ENCODE results near the gene GNB1L. TPM values are rescaled to one million over a fixed set of nuclear protein-coding genes. Genes with fewer than 3 reads are reported as not detected.

The GNB1L gene
- total and polyA plus RNA-seq, 7 experiments from 2014 or later: 4.2 to 20.8 (median 10.6) TPM

- Histone ChIP-seq H3K27me3 (ENCODE audit: control insufficient read depth in 2 of 2, insufficient read depth in 2 of 2, low read length in 2 of 2) (no peaks in the 10 kb centered on the region), H3K36me3 (ENCODE audit: control insufficient read depth in 2 of 3, insufficient read depth in 3 of 3, low read length in 3 of 3) (no peaks in the 10 kb centered on the region), H3K4me1 (ENCODE audit: control insufficient read depth in 2 of 2, insufficient read depth in 2 of 2, low read length in 2 of 2) (no peaks in the 10 kb centered on the region), H3K4me3 (ENCODE audit: low read length) (no peak overlapping the region), H3K27ac (ENCODE audit: low read depth, low read length) (no peak overlapping the region), H3K9me3 (ENCODE audit: control insufficient read depth in 2 of 3, low read length in 3 of 3) (no peaks in the 10 kb centered on the region)
- Mint-ChIP-seq H3K36me3 (no peaks in the 10 kb centered on the region), H3K27me3 (peaks cover 0 to under 1% (median under 1%) of the 10 kb centered on the region in 5 donors), H3K9me3 (no peaks in the 10 kb centered on the region), H3K27ac (no peak overlapping the region), H3K4me3 (no peak overlapping the region), H3K4me1 (peaks cover 0 to 3% (median 0%) of the 10 kb centered on the region in 7 donors)
- POLR2A ChIA-PET: no interaction called here
- ATAC-seq: no peak
- DNase-seq: no peak
- intact Hi-C loops (cut with micrococcal nuclease): no loop called here
- CTCF ChIA-PET: no interaction called here
Measured at GRCh38 chr22:19747551-19747950, 107.1 kb downstream of the GNB1L start.

GRCh38 chr22:19746726-19747125, 107.9 kb downstream of the GNB1L start:
- no peaks in the 10 kb centered on the region for H3K9me3 Mint-ChIP-seq
- no peak overlapping the region for H3K4me3 Mint-ChIP-seq

DNA sequence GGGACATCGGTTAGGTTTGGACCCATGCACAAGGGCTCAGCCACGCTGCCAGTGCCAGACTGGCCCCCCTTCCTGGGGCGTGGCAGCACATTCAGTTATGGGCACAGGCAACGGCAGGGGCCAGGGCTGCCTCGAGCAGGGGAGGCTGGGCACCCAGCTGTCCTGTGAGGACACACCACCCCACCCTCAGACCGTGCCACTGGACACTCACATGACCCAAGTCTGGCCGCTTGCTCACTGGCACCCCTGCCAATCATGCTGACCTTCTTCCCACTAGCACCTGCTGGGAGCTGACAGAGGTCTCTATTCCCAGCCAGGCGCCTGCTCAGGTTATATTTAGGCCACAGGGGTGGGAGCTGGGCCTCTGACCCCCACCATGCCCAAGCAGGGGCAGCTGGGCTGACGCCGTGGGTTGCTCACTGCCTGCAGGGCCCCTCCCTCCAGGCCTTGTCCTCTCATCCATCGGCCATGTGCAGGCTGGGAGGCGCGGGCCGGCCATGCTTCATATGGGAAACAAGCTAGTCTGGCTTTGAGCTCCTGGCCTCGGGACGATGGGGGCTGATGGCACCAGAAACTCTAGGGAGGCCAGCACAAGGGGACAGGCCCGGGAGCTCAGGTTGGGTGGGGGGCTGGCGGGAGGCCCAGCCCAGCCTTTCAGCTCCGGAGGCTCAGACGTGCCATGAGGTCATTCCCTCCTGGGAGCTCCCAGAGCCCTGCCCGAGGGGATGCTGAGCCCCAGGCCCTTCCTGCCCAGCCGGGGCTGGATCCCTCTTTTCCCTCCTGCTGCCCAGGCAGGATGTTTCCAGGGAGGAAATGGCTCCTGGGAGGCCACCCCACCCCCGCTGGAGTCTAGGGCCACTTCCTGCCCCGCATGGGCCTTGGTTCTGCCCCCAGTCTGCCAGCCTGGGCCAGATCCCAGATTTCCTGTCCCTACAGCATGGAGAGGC, 109.2 kb downstream of the GNB1L start:
- ChIA-PET POLR2A (no interaction called here), CTCF (interaction anchor here (0.8 to 1.3 kb wide), 2 partner anchors 12 to 15 kb away, joined by 3 read pairs; no protein-coding TSS in a partner anchor)
- Histone ChIP-seq H3K27me3 (ENCODE audit: control insufficient read depth in 2 of 2, insufficient read depth in 2 of 2, low read length in 2 of 2) (no peaks in the 10 kb centered on the region), H3K9me3 (ENCODE audit: control insufficient read depth in 2 of 3, low read length in 3 of 3) (no peaks in the 10 kb centered on the region), H3K36me3 (ENCODE audit: control insufficient read depth in 2 of 3, insufficient read depth in 3 of 3, low read length in 3 of 3) (no peaks in the 10 kb centered on the region), H3K27ac (ENCODE audit: low read depth, low read length) (no peak overlapping the region), H3K4me3 (ENCODE audit: low read length) (no peak overlapping the region), H3K4me1 (ENCODE audit: control insufficient read depth in 2 of 2, insufficient read depth in 2 of 2, low read length in 2 of 2) (no peaks in the 10 kb centered on the region)
- Mint-ChIP-seq H3K4me1 (peaks cover 0 to 3% (median 0%) of the 10 kb centered on the region in 7 donors), H3K4me3 (no peak overlapping the region), H3K9me3 (no peaks in the 10 kb centered on the region), H3K27me3 (no peaks in the 10 kb centered on the region), H3K27ac (no peak overlapping the region), H3K36me3 (no peaks in the 10 kb centered on the region)
- intact Hi-C loops (cut with micrococcal nuclease): no loop called here
- DNase-seq (no peak), ATAC-seq (no peak)

More at GRCh38 chr22:19746726-19747125, 107.9 kb downstream of the GNB1L start:
- ATAC-seq: no peak
- intact Hi-C loops (cut with micrococcal nuclease): no loop called here
- H3K36me3 ChIP-seq (ENCODE audit: control insufficient read depth in 2 of 3, insufficient read depth in 3 of 3, low read length in 3 of 3): no peaks in the 10 kb centered on the region
- no peak for DNase-seq
- ChIA-PET CTCF (no interaction called here), POLR2A (no interaction called here)
- no peaks in the 10 kb centered on the region for H3K4me1 ChIP-seq (ENCODE audit: control insufficient read depth in 2 of 2, insufficient read depth in 2 of 2, low read length in 2 of 2)
- H3K4me3 ChIP-seq (ENCODE audit: low read length): no peak overlapping the region
- Mint-ChIP-seq H3K4me1 (peaks cover 0 to 3% (median 0%) of the 10 kb centered on the region in 7 donors), H3K27me3 (no peaks in the 10 kb centered on the region), H3K36me3 (no peaks in the 10 kb centered on the region), H3K27ac (no peak overlapping the region)
- H3K27ac ChIP-seq (ENCODE audit: low read depth, low read length): no peak overlapping the region
- no peaks in the 10 kb centered on the region for H3K9me3 ChIP-seq (ENCODE audit: control insufficient read depth in 2 of 3, low read length in 3 of 3)
- H3K27me3 ChIP-seq (ENCODE audit: control insufficient read depth in 2 of 2, insufficient read depth in 2 of 2, low read length in 2 of 2): no peaks in the 10 kb centered on the region

- Mint-ChIP-seq H3K9me3 (no peaks in the 10 kb centered on the region), H3K27me3 (no peaks in the 10 kb centered on the region), H3K36me3 (no peaks in the 10 kb centered on the region), H3K4me3 (no peak overlapping the region), H3K4me1 (peaks cover 0 to 3% (median 0%) of the 10 kb centered on the region in 7 donors), H3K27ac (peak overlapping the region in 1 of 9 donors; percentile 20)
- Histone ChIP-seq H3K36me3 (ENCODE audit: control insufficient read depth in 2 of 3, insufficient read depth in 3 of 3, low read length in 3 of 3) (no peaks in the 10 kb centered on the region), H3K4me1 (ENCODE audit: control insufficient read depth in 2 of 2, insufficient read depth in 2 of 2, low read length in 2 of 2) (no peaks in the 10 kb centered on the region), H3K4me3 (ENCODE audit: low read length) (no peak overlapping the region), H3K27ac (ENCODE audit: low read depth, low read length) (no peak overlapping the region), H3K27me3 (ENCODE audit: control insufficient read depth in 2 of 2, insufficient read depth in 2 of 2, low read length in 2 of 2) (no peaks in the 10 kb centered on the region), H3K9me3 (ENCODE audit: control insufficient read depth in 2 of 3, low read length in 3 of 3) (no peaks in the 10 kb centered on the region)
- intact Hi-C loops (cut with micrococcal nuclease): no loop called here
- ATAC-seq (no peak), DNase-seq (no peak)
- ChIA-PET CTCF (interaction anchor here (0.8 kb wide), 1 partner anchor 13 kb away, joined by 3 read pairs; no protein-coding TSS in a partner anchor), POLR2A (no interaction called here)
Measured at GRCh38 chr22:19744350-19745006, 110.2 kb downstream of the GNB1L start.

- Histone ChIP-seq H3K9me3 (ENCODE audit: control insufficient read depth in 2 of 3, low read length in 3 of 3) (no peaks in the 10 kb centered on the region), H3K4me1 (ENCODE audit: control insufficient read depth in 2 of 2, insufficient read depth in 2 of 2, low read length in 2 of 2) (no peaks in the 10 kb centered on the region), H3K36me3 (ENCODE audit: control insufficient read depth in 2 of 3, insufficient read depth in 3 of 3, low read length in 3 of 3) (no peaks in the 10 kb centered on the region), H3K27me3 (ENCODE audit: control insufficient read depth in 2 of 2, insufficient read depth in 2 of 2, low read length in 2 of 2) (no peaks in the 10 kb centered on the region), H3K4me3 (ENCODE audit: low read length) (no peak overlapping the region), H3K27ac (ENCODE audit: low read depth, low read length) (no peak overlapping the region)
- POLR2A ChIA-PET: no interaction called here
- Mint-ChIP-seq H3K4me3 (no peak overlapping the region), H3K9me3 (no peaks in the 10 kb centered on the region), H3K27me3 (no peaks in the 10 kb centered on the region), H3K36me3 (no peaks in the 10 kb centered on the region), H3K27ac (no peak overlapping the region), H3K4me1 (peaks cover 0 to 3% (median 0%) of the 10 kb centered on the region in 7 donors)
- no peak for DNase-seq
- intact Hi-C loops (cut with micrococcal nuclease): no loop called here
- CTCF ChIA-PET: no interaction called here
- ATAC-seq: no peak
Measured at GRCh38 chr22:19743651-19744050, 111.0 kb downstream of the GNB1L start.

DNA sequence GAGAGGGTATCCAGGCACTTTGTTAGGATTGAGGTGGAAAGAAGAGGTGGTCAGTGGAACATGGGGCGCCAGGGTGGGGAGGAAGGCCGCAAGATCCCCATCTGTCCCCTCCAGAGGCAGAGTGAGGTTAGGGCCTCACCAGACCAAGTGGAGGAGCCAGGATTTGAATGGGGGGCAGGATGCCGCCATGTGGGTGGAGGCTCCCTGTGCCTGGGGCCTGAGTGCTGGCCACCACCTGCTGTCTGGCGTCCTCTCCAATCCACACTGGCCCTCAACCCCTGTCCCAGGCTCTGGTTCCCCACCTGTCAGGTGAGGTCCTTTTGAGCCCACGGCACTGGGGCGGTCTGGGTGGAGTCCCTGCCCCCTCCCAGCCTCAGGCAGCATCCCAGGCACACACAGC, 111.6 kb downstream of the GNB1L start:
- no peaks in the 10 kb centered on the region for H3K4me1 ChIP-seq (ENCODE audit: control insufficient read depth in 2 of 2, insufficient read depth in 2 of 2, low read length in 2 of 2)
- Mint-ChIP-seq H3K4me1 (peaks cover 0 to 3% (median 0%) of the 10 kb centered on the region in 7 donors), H3K9me3 (no peaks in the 10 kb centered on the region), H3K36me3 (no peaks in the 10 kb centered on the region), H3K27ac (no peak overlapping the region), H3K4me3 (no peak overlapping the region), H3K27me3 (no peaks in the 10 kb centered on the region)
- no peak overlapping the region for H3K27ac ChIP-seq (ENCODE audit: low read depth, low read length)
- no peaks in the 10 kb centered on the region for H3K36me3 ChIP-seq (ENCODE audit: control insufficient read depth in 2 of 3, insufficient read depth in 3 of 3, low read length in 3 of 3)
- ATAC-seq: no peak
- POLR2A ChIA-PET: no interaction called here
- CTCF ChIA-PET: no interaction called here
- H3K9me3 ChIP-seq (ENCODE audit: control insufficient read depth in 2 of 3, low read length in 3 of 3): no peaks in the 10 kb centered on the region
- H3K4me3 ChIP-seq (ENCODE audit: low read length): no peak overlapping the region
- no peak for DNase-seq
- intact Hi-C loops (cut with micrococcal nuclease): no loop called here
- no peaks in the 10 kb centered on the region for H3K27me3 ChIP-seq (ENCODE audit: control insufficient read depth in 2 of 2, insufficient read depth in 2 of 2, low read length in 2 of 2)
